Activated CD8-positive, alpha-beta memory T cell treated with anti-CD3 and anti-CD28 coated beads, Interleukin-2, amount 10 ng/mL, durations not matched to agents 7 days and 5 days (primary cell): ENCODE measurements around the gene NFXL1. TPM values are rescaled to one million over a fixed set of nuclear protein-coding genes. Genes with fewer than 3 reads are reported as not detected.
"Not testable (repeated sequence)": the region's sequence is repeated elsewhere in the genome, so short reads cannot be mapped to it uniquely, and the experiment has no call there.

Source experiments
- ATAC-seq: fragments of 150-1000 bp; cut with Tn5 transposase; one replicate; pipeline ENCODE4 v1.10.0; 2021; ENCODE audit warnings: moderate library complexity
- CTCF ChIA-PET: fragments of 350-600 bp; sonication (Branson Sonifier 250); formaldehyde crosslinking; loops from one replicate; lab custom pipeline; 2021; ENCODE audit warnings: antibody characterized with exemption; lab: Charles Lee
- DNase-seq: peaks from one replicate; pipeline ENCODE4 v3.0.0-alpha.2; 2020
- H3K27ac Mint-ChIP-seq: one replicate; pipeline ENCODE4 v1.8.0; 2021; ENCODE audit warnings: mild to moderate bottlenecking, mixed read lengths
- H3K27me3 Mint-ChIP-seq: one replicate; pipeline ENCODE4 v1.8.0; 2021; ENCODE audit warnings: mixed read lengths
- H3K36me3 Mint-ChIP-seq: one replicate; pipeline ENCODE4 v1.8.0; 2021; ENCODE audit warnings: mild to moderate bottlenecking, mixed read lengths
- H3K4me1 Mint-ChIP-seq: one replicate; pipeline ENCODE4 v1.8.0; 2021; ENCODE audit warnings: mixed read lengths
- H3K4me3 Mint-ChIP-seq: one replicate; pipeline ENCODE4 v1.8.0; 2021; ENCODE audit warnings: mild to moderate bottlenecking, moderate library complexity, mixed read lengths
- H3K9me3 Mint-ChIP-seq: one replicate; pipeline ENCODE4 v1.8.0; 2022; ENCODE audit warnings: low read depth, mixed read lengths
- total RNA-seq, 2 experiments: library from RNA; stranded (reverse); gene quantifications; one replicate each; pipeline ENCODE4 v1.2.3, GENCODE V29; 2021

NFXL1 gene
- total RNA-seq, 2 experiments from 2014 or later = 9.5 to 10.5 TPM

- H3K27ac Mint-ChIP-seq, H3K4me3 Mint-ChIP-seq, H3K9me3 Mint-ChIP-seq, DNase-seq, H3K36me3 Mint-ChIP-seq, H3K4me1 Mint-ChIP-seq, CTCF ChIA-PET, ATAC-seq: not testable (repeated sequence)
- peaks cover 13% of the 10 kb centered on the region for H3K27me3 Mint-ChIP-seq
Measured at GRCh38 chr4:47922436-47923260, 8.3 kb upstream of the NFXL1 start.

- H3K27me3 Mint-ChIP-seq, H3K36me3 Mint-ChIP-seq, ATAC-seq, DNase-seq, H3K27ac Mint-ChIP-seq, H3K4me3 Mint-ChIP-seq, H3K9me3 Mint-ChIP-seq: not testable (repeated sequence)
- CTCF ChIA-PET = interaction anchor here (1.3 to 2.7 kb wide), 3 partner anchors 9 to 17 kb away, joined by 3 to 9 read pairs (median 7); no protein-coding TSS in a partner anchor
- peaks cover 19% of the 10 kb centered on the region for H3K4me1 Mint-ChIP-seq
Measured at GRCh38 chr4:47917163-47917562, 2.8 kb upstream of the NFXL1 start.

DNA sequence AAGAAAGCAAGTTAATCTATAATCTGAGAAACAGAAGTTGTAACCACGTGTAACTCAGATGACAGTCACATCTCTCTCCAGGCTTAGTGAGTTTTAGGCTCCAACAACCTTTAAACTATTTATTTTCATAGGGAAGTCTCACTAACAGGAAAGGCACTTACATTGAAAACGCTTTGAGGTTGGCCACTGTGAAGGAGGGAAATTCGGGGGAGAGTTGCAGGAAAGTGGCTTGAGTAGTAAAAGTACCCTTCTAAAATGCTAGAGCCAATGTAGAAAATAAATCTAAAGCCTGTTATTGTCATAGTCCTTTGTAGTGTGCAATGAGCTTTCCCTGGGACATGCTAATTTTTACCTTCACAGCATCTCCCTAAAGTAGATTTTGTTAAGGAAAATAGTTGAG, 995 bp upstream of the NFXL1 start:
- Mint-ChIP-seq H3K9me3 (peaks cover 4% of the 10 kb centered on the region), H3K27me3 (no peaks in the 10 kb centered on the region), H3K4me1 (peaks cover 30% of the 10 kb centered on the region), H3K36me3 (peaks cover 18% of the 10 kb centered on the region), H3K27ac (peak overlapping the region; percentile 63), H3K4me3 (peak overlapping the region; percentile 92)
- DNase-seq = no peak
- no peak for ATAC-seq
- CTCF ChIA-PET = interaction anchor here (0.6 to 2.7 kb wide), 3 partner anchors 11 to 172 kb away, joined by 3 to 9 read pairs (median 7); no protein-coding TSS in a partner anchor

DNA sequence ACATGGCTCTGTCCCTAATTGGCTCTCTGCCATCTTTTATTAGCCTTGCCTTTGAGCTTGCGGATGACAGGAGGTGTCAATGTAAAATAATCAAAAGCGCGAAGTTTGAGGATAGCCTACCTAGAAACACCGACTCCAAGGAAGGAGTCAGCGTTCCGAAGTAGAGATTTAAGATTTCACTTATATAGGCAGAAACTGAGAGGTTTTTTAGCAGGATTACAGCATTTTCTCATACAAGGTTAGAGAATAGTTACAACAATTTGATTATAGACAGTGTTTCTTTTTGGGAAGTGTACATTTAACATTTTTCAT, 499 bp upstream of the NFXL1 start:
- ATAC-seq (no peak), DNase-seq (no peak)
- Mint-ChIP-seq H3K36me3 (peaks cover 20% of the 10 kb centered on the region), H3K27ac (peak overlapping the region; percentile 63), H3K4me3 (peak overlapping the region; percentile 92), H3K4me1 (peaks cover 31% of the 10 kb centered on the region), H3K27me3 (no peaks in the 10 kb centered on the region), H3K9me3 (peaks cover 4% of the 10 kb centered on the region)
- CTCF ChIA-PET = interaction anchor here (0.6 to 2.7 kb wide), 2 partner anchors 16 to 173 kb away, joined by 3 to 7 read pairs; no protein-coding TSS in a partner anchor

GRCh38 chr4:47913861-47914219, 543 bp downstream of the NFXL1 start:
- Mint-ChIP-seq H3K4me3 (peak overlapping the region; percentile 92), H3K36me3 (peaks cover 24% of the 10 kb centered on the region), H3K27me3 (no peaks in the 10 kb centered on the region), H3K4me1 (peaks cover 34% of the 10 kb centered on the region), H3K9me3 (peaks cover 3% of the 10 kb centered on the region), H3K27ac (peak overlapping the region; percentile 92)
- DNase-seq (peak; percentile 55), ATAC-seq (peak; percentile 23)
- CTCF ChIA-PET = no interaction called here

- H3K27me3 Mint-ChIP-seq = no peaks in the 10 kb centered on the region
- ATAC-seq = no peak
- peaks cover 35% of the 10 kb centered on the region for H3K4me1 Mint-ChIP-seq
- no peak for DNase-seq
- peak overlapping the region; percentile 92 for H3K27ac Mint-ChIP-seq
- H3K36me3 Mint-ChIP-seq = peaks cover 26% of the 10 kb centered on the region
- CTCF ChIA-PET = no interaction called here
- peak overlapping the region; percentile 92 for H3K4me3 Mint-ChIP-seq
- no peaks in the 10 kb centered on the region for H3K9me3 Mint-ChIP-seq
Measured at GRCh38 chr4:47913330-47913729, 1.1 kb downstream of the NFXL1 start.

DNA sequence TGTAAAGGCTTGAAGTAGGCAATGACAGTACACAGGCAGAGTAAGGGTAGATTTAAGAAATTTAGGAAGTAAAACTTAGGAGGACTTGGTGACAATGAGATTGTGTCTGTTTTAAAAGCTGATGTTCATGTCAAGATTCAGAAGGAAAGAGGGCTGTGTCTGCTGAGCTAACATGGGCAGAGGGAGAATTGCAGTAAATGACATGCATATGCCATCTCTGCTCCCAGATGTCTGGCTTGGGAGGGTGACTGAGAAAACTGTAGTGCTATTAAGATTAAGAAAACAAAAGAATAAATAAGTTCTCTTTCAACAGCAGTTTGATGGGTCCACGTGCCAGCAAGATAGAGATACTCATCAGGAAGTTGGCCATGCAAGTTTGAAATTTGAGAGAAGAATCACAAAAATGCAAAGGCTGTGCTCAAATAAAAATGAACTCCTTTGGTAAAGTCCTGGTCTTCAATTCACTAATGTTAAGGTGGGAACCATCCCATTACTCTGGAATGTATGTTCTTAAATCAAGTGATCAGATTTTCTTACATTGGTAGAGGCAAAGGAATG, 7.2 kb downstream of the NFXL1 start:
- no peaks in the 10 kb centered on the region for H3K9me3 Mint-ChIP-seq
- H3K27ac Mint-ChIP-seq = no peak overlapping the region
- CTCF ChIA-PET = no interaction called here
- H3K4me1 Mint-ChIP-seq = peaks cover 20% of the 10 kb centered on the region
- DNase-seq (no peak), ATAC-seq (no peak)
- no peaks in the 10 kb centered on the region for H3K27me3 Mint-ChIP-seq
- H3K4me3 Mint-ChIP-seq = no peak overlapping the region
- H3K36me3 Mint-ChIP-seq = peaks cover 44% of the 10 kb centered on the region

DNA sequence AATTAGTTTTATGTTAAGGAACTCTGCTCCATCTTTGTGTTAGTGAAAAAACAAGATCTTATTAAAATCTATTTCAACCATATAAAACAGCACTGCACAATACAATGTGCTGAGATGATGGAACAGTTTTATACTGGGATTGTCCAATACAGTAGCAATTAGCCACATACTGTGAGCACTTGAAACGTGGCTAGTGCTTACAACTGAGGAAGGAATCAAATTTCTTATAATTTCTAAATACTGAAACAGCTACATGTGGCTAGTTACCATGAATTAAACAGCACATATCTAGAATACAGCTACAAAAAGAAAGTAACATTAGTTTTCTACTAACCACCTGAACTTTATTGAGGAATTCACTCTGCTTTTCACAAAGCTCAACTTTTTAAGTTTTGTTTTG, 14.7 kb downstream of the NFXL1 start:
- DNase-seq = no peak
- no peaks in the 10 kb centered on the region for H3K4me1 Mint-ChIP-seq
- H3K27ac Mint-ChIP-seq = no peak overlapping the region
- H3K27me3 Mint-ChIP-seq = no peaks in the 10 kb centered on the region
- no peaks in the 10 kb centered on the region for H3K9me3 Mint-ChIP-seq
- no peak overlapping the region for H3K4me3 Mint-ChIP-seq
- H3K36me3 Mint-ChIP-seq = peaks cover 48% of the 10 kb centered on the region
- ATAC-seq = no peak
- CTCF ChIA-PET = interaction anchor here (1.1 to 1.2 kb wide), 2 partner anchors 10 to 12 kb away, joined by 3 read pairs; no protein-coding TSS in a partner anchor

DNA sequence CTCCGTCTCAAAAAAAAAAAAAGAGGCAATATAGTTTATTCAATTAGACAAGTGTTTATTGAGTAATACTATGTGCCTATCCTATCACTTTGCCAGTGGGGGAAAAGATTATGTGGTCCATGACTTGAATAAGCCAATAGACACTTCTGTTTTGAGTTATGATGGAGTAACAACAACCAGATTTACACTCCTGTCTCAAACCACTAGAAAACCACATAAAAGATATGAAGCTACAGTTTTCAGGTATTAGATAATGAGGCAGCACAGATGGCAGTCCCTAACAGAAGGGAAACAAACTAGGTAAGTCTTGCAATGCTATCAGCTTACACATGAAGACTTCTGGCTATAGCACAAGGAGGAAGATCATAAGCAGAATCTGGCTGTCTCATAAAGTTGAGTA, 22.5 kb downstream of the NFXL1 start:
- peaks cover 48% of the 10 kb centered on the region for H3K36me3 Mint-ChIP-seq
- H3K27ac Mint-ChIP-seq = no peak overlapping the region
- H3K4me1 Mint-ChIP-seq = peaks cover 5% of the 10 kb centered on the region
- ATAC-seq (no peak), DNase-seq (no peak)
- no peaks in the 10 kb centered on the region for H3K27me3 Mint-ChIP-seq
- CTCF ChIA-PET = no interaction called here
- no peak overlapping the region for H3K4me3 Mint-ChIP-seq
- no peaks in the 10 kb centered on the region for H3K9me3 Mint-ChIP-seq

DNA sequence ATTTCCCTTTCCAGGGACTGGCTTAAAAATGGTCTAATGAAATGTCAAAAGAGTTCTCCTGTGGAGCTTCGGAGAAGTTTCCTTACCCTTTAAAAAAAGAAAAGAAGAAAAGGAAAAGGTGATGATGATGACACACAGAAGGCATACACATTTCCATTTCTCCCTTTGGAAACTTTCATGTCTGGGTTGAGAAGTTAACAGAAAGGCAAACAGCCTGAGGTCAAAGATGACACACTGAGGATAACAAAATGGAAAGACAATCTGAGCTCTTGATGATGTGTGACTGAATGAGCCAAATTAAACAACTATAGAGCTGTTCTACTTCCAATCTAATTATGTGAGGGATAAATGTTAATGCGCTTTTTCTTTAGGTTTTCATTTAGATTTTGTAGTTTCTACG, 32.2 kb downstream of the NFXL1 start:
- Mint-ChIP-seq H3K36me3 (peaks cover 37% of the 10 kb centered on the region), H3K9me3 (no peaks in the 10 kb centered on the region), H3K4me3 (no peak overlapping the region), H3K4me1 (no peaks in the 10 kb centered on the region), H3K27ac (no peak overlapping the region), H3K27me3 (no peaks in the 10 kb centered on the region)
- CTCF ChIA-PET = no interaction called here
- ATAC-seq (no peak), DNase-seq (no peak)

- Mint-ChIP-seq H3K36me3 (peaks cover 42% of the 10 kb centered on the region), H3K27ac (no peak overlapping the region), H3K27me3 (no peaks in the 10 kb centered on the region), H3K9me3 (no peaks in the 10 kb centered on the region), H3K4me1 (peaks cover 3% of the 10 kb centered on the region), H3K4me3 (no peak overlapping the region)
- CTCF ChIA-PET = interaction anchor here (1.3 kb wide), 1 partner anchor 43 kb away, joined by 5 read pairs; no protein-coding TSS in a partner anchor
- DNase-seq (no peak), ATAC-seq (no peak)
Measured at GRCh38 chr4:47879458-47879857, 34.9 kb downstream of the NFXL1 start.

DNA sequence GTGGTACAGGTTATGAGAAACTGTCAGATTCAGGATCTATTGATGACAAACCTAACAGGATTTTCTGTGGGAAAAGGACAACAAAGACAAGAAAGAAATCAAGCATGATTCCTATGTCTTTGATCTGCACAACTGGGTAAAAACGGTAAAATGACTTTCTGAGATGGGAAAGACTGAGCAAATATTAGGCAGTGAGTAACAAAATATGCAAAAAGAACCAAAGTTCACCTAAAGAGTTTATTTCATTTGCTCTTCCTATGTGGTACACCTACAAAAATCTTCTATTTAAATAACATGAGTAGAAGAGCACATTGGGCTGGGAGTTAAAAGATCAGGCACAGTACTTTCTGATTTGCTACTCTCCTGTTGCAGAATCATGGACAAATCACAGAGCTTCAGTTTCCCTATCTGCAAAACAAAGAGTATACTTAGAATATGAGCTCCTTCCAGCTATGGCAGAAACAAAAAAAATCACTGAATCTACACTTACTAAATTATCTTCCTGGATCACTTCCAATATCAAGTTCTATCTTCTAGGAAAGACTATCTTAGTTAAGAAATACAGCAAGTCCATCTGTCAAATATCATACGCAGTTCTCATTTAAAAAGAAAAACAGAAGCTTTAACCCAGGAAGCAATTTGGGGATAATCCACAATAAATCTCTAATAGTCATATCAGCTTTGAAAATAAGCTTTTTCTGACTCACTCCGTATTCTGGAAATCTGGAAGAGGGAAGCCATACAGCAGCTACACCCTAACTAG, 37.4 kb downstream of the NFXL1 start:
- DNase-seq = no peak
- H3K27ac Mint-ChIP-seq = no peak overlapping the region
- peaks cover 11% of the 10 kb centered on the region for H3K4me1 Mint-ChIP-seq
- no peaks in the 10 kb centered on the region for H3K27me3 Mint-ChIP-seq
- no peaks in the 10 kb centered on the region for H3K9me3 Mint-ChIP-seq
- ATAC-seq = no peak
- no peak overlapping the region for H3K4me3 Mint-ChIP-seq
- CTCF ChIA-PET = interaction anchor here (1.3 kb wide), 1 partner anchor 148 kb away, joined by 3 read pairs; no protein-coding TSS in a partner anchor
- peaks cover 49% of the 10 kb centered on the region for H3K36me3 Mint-ChIP-seq

DNA sequence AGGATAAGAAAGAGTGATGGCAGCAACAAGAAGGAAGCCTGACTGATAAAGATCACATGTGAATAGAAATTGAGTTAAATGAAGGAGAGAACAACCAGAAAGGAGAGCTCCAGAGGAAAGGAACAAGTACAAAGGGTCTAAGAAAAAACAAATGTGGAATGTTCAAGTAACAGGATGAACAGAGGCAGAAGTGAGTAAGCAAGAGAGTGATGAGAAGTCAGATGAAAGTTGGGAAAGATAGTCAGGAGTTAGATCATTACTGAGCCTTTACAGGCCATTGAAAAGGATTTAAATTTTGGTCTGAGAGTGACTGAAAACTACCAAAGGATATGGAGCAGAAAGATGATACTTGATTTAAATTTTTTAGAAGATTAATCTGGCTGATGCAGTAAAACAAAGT, 38.1 kb downstream of the NFXL1 start:
- CTCF ChIA-PET = interaction anchor here (1.3 kb wide), 1 partner anchor 149 kb away, joined by 3 read pairs; no protein-coding TSS in a partner anchor
- Mint-ChIP-seq H3K4me3 (no peak overlapping the region), H3K27ac (no peak overlapping the region), H3K4me1 (peaks cover 11% of the 10 kb centered on the region), H3K27me3 (no peaks in the 10 kb centered on the region), H3K9me3 (no peaks in the 10 kb centered on the region), H3K36me3 (peaks cover 48% of the 10 kb centered on the region)
- no peak for DNase-seq
- no peak for ATAC-seq
